Thoracic aorta endothelial cell (primary cell): ENCODE results near the gene PCSK7. TPM values are rescaled to one million over a fixed set of nuclear protein-coding genes. Genes with fewer than 3 reads are reported as not detected.

ENCODE experiments used
- small RNA-seq: library from RNA; depleted of rRNA; stranded (forward); fragments of <200 nt; gene quantifications from one replicate; pipeline ENCODE3, GENCODE V24; 2012
- total RNA-seq: library from RNA; depleted of rRNA; stranded (reverse); fragments of >200 nt; gene quantifications from 2 replicates; pipeline ENCODE4 v1.2.3, GENCODE V29; 2012

PCSK7 gene, protein sequence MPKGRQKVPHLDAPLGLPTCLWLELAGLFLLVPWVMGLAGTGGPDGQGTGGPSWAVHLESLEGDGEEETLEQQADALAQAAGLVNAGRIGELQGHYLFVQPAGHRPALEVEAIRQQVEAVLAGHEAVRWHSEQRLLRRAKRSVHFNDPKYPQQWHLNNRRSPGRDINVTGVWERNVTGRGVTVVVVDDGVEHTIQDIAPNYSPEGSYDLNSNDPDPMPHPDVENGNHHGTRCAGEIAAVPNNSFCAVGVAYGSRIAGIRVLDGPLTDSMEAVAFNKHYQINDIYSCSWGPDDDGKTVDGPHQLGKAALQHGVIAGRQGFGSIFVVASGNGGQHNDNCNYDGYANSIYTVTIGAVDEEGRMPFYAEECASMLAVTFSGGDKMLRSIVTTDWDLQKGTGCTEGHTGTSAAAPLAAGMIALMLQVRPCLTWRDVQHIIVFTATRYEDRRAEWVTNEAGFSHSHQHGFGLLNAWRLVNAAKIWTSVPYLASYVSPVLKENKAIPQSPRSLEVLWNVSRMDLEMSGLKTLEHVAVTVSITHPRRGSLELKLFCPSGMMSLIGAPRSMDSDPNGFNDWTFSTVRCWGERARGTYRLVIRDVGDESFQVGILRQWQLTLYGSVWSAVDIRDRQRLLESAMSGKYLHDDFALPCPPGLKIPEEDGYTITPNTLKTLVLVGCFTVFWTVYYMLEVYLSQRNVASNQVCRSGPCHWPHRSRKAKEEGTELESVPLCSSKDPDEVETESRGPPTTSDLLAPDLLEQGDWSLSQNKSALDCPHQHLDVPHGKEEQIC
- 40.2 and 41.1 TPM in 2 replicates for total RNA-seq

DNA sequence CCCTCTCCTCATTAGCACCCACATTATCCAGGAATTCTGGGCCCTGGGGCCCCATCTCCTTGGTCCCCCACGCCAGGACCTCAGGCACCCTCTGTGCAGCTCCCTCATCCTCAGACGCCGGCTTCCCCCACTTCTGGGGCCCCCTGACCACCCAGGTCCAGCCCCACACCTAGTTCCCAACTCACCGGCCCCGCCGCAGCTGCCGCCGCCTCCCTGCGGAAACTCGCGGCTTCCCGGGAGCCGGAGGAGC is at the start of gene PCSK7:
PCSK7 (minus strand) TSS at position 232 of the 250 bp plus-strand sequence. CDS start 2,229 bp downstream, outside the sequence.

GRCh38 chr11:117232092-117232878 is 412 bp upstream of the PCSK7 start, which contains the start of gene RNF214:
TSS of gene RNF214 (plus strand) at chr11:117232671. CDS start at chr11:117234273, 1,602 bp downstream.

DNA sequence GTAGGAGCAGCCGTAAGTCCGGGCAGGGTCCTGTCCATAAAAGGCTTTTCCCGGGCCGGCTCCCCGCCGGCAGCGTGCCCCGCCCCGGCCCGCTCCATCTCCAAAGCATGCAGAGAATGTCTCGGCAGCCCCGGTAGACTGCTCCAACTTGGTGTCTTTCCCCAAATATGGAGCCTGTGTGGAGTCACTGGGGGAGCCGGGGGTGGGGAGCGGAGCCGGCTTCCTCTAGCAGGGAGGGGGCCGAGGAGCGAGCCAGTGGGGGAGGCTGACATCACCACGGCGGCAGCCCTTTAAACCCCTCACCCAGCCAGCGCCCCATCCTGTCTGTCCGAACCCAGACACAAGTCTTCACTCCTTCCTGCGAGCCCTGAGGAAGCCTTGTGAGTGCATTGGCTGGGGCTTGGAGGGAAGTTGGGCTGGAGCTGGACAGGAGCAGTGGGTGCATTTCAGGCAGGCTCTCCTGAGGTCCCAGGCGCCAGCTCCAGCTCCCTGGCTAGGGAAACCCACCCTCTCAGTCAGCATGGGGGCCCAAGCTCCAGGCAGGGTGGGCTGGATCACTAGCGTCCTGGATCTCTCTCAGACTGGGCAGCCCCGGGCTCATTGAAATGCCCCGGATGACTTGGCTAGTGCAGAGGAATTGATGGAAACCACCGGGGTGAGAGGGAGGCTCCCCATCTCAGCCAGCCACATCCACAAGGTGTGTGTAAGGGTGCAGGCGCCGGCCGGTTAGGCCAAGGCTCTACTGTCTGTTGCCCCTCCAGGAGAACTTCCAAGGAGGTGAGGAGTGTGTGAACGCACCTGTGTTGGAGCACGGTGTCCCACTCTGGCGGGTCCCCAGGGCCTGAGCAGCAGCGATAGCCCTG is 32.6 kb downstream of the PCSK7 start, which contains the start of gene TAGLN:
TAGLN (plus strand) TSS at position 318 of the 863 bp plus-strand sequence. CDS start 3,644 bp downstream, outside the sequence.

GRCh38 chr11:117178210-117179034 is 53.5 kb downstream of the PCSK7 start, which contains the start of gene SIDT2:
TSS of gene SIDT2 (plus strand) at chr11:117178743. CDS start at chr11:117179264, 521 bp downstream.

Small RNA genes within 50 kb of the gene (small RNA-seq; reads per million reads assigned to genes)
- gene RF00564 = not detected

Other genes starting within 250 kb of the PCSK7 start
- 21.0 and 23.1 TPM in 2 replicates for gene SIK3, start 133.6 kb downstream of the PCSK7 start, total RNA-seq
- gene PAFAH1B2, start 87.8 kb downstream of the PCSK7 start, total RNA-seq = 228 and 242 TPM in 2 replicates
- gene SIDT2, start 53.3 kb downstream of the PCSK7 start, total RNA-seq = 11.0 and 12.8 TPM in 2 replicates
- 2.8 and 11.7 TPM in 2 replicates for gene TAGLN, start 32.7 kb downstream of the PCSK7 start, total RNA-seq
- 16.0 and 17.2 TPM in 2 replicates for gene RNF214, start 598 bp upstream of the PCSK7 start, total RNA-seq
- gene BACE1-AS, start 59.3 kb upstream of the PCSK7 start, total RNA-seq = 5.1 and 5.2 TPM in 2 replicates
- gene BACE1, start 84.2 kb upstream of the PCSK7 start, total RNA-seq = 14.2 and 17.5 TPM in 2 replicates
- 33.5 and 41.9 TPM in 2 replicates for gene CEP164, start 95.8 kb upstream of the PCSK7 start, total RNA-seq